Mucosa of descending colon (tissue), 3 donors: Measurements from ENCODE around the gene KIF20B. TPM values are rescaled to one million over a fixed set of nuclear protein-coding genes. Genes with fewer than 3 reads are reported as not detected.

ENCODE experiments used
- ATAC-seq: fragments of 200-7000 bp; cut with Tn5 transposase; one replicate; pipeline ENCODE4 v1.9.1; 2020; ENCODE audit warnings: mild to moderate bottlenecking, moderate library complexity
- DNase-seq, 3 donors: peaks; one replicate each; pipeline ENCODE4 v3.0.0-alpha.2; 2020
- H3K36me3 ChIP-seq: fragments of 200-600 bp; one replicate; pipeline ENCODE4 v1.8.0; 2021; ENCODE audit warnings: low read depth, mild to moderate bottlenecking
- H3K4me1 ChIP-seq: fragments of 200-600 bp; one replicate; pipeline ENCODE4 v1.8.0; 2021; ENCODE audit warnings: low read depth, mild to moderate bottlenecking
- H3K4me3 ChIP-seq: fragments of 200-600 bp; one replicate; pipeline ENCODE4 v1.8.0; 2021; ENCODE audit warnings: mild to moderate bottlenecking
- H3K9me3 ChIP-seq: fragments of 200-600 bp; one replicate; pipeline ENCODE4 v1.8.0; 2021; ENCODE audit warnings: mild to moderate bottlenecking
- intact Hi-C, 2 donors: fragments of 100-400 bp; cut with DNase I in 1 of 2; cut with micrococcal nuclease in 1 of 2; formaldehyde crosslinking; loops; one replicate each; pipeline versions ENCODE4 v1.11.0 to v1.11.1; 2022; cut with DNase I, micrococcal nuclease
- total RNA-seq, 3 donors: library from RNA; stranded (reverse); fragmentation: NEBNext Ultra II Directional in 2 of 3; extraction: Animal tissue kit (Norgen Biotek cat#: 25700) in 2 of 3; gene quantifications; one replicate each; pipeline versions ENCODE4 v1.2.1 to v1.2.4, GENCODE V29; 2021 to 2023
- TF ChIP-seq, protein P1 (sequence below): fragments of 200-600 bp; IDR thresholded peaks from one replicate; pipeline ENCODE4 v1.8.0; 2022; ENCODE audit warnings: antibody characterized with exemption, mild to moderate bottlenecking
- donor health status: DM: no; HTN: no; CAD: no; lungs with moderate emphysema.
- donor health status: DM: no; HTN: no; CAD: no.
- donor health status: DM: no; HTN: yes; CAD: no.

The KIF20B gene
- total RNA-seq, 3 donors from 2014 or later: 6.0 to 16.8 (median 7.5) TPM

DNA sequence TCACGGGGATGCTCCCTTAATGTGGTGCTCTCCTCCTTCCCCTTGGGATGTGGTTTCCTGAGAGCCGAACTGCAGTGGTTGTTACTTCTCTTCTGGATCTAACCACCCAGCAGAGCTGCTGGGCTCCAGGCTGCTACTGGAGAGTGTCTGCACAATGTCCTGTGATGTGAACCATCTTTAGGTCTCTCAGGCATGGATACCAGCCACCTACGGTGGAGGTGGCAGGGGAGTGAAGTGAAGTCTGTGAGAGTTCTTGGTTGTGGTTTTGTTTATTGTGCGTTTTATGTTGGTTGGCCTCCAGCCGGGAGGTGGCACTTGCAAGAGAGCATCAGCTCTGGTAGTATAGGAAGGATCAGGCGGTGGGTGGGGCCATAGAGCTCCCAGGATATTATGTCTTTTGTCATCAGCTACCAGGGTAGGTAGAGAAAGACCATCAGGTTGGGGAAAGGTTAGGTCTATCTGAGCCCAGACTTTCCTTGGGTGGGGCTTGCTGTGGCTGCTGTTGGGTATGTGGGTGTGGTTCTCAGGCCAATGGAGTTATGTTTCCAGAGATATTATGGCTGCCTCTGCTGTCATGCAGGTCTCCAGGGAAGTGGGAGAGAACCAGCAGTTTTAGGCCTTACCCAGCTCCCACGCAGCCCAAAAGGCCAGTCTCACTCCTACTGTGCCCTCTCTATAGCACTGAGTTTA lies 87.9 kb downstream of the KIF20B start:
- Histone ChIP-seq H3K4me3 (no peak overlapping the region), H3K9me3 (no peaks in the 10 kb centered on the region), H3K36me3 (no peaks in the 10 kb centered on the region), H3K4me1 (no peaks in the 10 kb centered on the region)
- TF ChIP-seq, protein P1, sequence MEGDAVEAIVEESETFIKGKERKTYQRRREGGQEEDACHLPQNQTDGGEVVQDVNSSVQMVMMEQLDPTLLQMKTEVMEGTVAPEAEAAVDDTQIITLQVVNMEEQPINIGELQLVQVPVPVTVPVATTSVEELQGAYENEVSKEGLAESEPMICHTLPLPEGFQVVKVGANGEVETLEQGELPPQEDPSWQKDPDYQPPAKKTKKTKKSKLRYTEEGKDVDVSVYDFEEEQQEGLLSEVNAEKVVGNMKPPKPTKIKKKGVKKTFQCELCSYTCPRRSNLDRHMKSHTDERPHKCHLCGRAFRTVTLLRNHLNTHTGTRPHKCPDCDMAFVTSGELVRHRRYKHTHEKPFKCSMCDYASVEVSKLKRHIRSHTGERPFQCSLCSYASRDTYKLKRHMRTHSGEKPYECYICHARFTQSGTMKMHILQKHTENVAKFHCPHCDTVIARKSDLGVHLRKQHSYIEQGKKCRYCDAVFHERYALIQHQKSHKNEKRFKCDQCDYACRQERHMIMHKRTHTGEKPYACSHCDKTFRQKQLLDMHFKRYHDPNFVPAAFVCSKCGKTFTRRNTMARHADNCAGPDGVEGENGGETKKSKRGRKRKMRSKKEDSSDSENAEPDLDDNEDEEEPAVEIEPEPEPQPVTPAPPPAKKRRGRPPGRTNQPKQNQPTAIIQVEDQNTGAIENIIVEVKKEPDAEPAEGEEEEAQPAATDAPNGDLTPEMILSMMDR: no peak
- no peak for ATAC-seq
- intact Hi-C loops: no loop called here
- no peak for DNase-seq

DNA sequence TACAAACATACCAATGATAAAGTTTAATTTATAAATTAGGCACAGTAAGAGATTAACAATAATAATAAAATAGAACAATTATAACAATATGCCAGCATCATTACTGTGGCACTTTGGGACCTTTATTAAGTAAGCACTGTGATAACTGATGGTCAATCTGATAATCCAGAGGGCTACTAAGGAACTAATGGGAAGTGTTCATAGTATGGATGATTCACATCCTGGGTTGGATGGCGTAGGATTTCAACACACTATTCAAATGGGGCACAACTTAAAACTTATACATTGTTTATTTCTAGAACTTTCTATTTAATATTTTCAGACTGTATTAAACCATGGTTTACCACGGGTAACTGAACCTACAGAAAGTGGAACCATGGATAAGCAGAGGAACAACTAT lies 90.8 kb downstream of the KIF20B start:
- Histone ChIP-seq H3K4me3 (no peak overlapping the region), H3K9me3 (no peaks in the 10 kb centered on the region), H3K4me1 (no peaks in the 10 kb centered on the region), H3K36me3 (no peaks in the 10 kb centered on the region)
- intact Hi-C loops: no loop called here
- TF ChIP-seq, protein P1: no peak
- DNase-seq: no peak
- no peak for ATAC-seq

DNA sequence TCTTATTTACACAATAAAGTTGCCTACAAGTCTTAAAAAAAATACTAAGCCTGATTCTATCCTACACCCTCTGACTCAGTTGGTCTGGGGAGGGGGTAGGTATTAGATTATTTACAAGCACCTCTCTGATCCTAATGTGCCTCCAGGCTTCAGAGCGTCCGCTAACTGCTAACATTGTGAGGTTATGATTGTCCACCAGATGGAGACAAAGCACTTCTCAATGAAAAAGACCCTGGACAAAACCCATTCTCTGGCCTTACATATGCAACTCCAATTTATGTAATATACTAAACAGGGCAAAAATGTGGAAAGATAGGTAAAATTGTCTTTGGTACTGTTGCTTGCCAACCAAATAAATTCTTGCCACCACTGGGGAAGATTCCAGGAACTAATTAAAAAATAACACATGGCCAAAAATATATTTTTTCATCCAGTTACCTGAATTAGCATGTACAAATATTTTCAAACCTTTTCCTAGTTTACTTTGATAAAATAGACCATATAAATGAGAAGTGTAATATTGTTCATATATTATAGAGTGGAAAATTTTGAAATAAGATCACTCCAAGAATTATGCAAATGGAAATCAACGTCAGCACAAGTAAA lies 92.4 kb downstream of the KIF20B start:
- Histone ChIP-seq H3K4me3 (no peak overlapping the region), H3K9me3 (no peaks in the 10 kb centered on the region), H3K36me3 (no peaks in the 10 kb centered on the region), H3K4me1 (no peaks in the 10 kb centered on the region)
- TF ChIP-seq, protein P1: peak; percentile 20
- peak in 1 of 3 donors; percentile 64 for DNase-seq
- peak; percentile 60 for ATAC-seq
- intact Hi-C loops: no loop called here

DNA sequence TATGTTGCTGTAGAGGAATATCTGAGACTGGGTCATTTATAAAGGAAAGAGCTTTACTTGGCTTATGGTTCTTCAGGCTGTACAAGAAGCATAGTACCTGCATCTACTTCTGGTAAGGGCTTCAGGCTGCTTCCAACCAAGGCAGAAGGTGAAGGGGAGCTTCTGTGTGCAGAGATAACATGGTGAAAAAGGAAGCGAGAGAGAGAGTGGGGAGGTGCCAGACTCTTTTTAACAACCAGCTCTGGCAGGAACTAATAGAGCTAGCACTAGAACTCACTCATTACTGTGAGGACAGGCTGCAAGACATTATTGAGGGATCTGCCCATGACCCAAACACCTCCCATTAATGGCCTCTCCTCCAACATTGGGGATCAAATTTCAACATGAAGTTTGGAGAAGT lies 94.5 kb downstream of the KIF20B start:
- Histone ChIP-seq H3K4me3 (no peak overlapping the region), H3K9me3 (no peaks in the 10 kb centered on the region), H3K36me3 (no peaks in the 10 kb centered on the region), H3K4me1 (no peaks in the 10 kb centered on the region)
- no peak for ATAC-seq
- TF ChIP-seq, protein P1: no peak
- intact Hi-C loops: no loop called here
- no peak for DNase-seq

DNA sequence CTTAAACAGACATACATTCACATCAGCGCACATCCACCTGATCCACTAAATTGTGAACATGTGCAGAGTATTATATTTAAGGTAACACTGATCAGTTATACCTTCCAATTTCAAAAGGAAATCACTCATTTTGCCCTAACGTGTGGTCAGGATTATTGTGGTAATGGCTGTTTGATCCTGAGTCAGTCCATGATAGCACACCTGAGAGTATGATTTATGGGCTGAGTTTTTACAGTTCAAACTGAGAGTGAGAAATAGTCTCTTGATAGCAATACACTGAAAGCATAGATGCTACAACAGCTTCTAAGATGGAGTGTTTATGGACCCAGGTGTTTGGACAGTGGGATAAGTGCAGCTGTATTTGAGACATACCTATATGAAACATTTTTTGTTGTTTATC lies 96.7 kb downstream of the KIF20B start:
- TF ChIP-seq, protein P1: no peak
- intact Hi-C loops: no loop called here
- Histone ChIP-seq H3K9me3 (no peaks in the 10 kb centered on the region), H3K36me3 (no peaks in the 10 kb centered on the region), H3K4me1 (no peaks in the 10 kb centered on the region), H3K4me3 (no peak overlapping the region)
- DNase-seq (no peak), ATAC-seq (no peak)
